RWPE1 (cell line): ENCODE data around the gene CNN2.
A peak's percentile ranks its signal among the peaks of the same experiment; 100 is the strongest.

ENCODE experiments used
- CTCF ChIA-PET: fragments of 350-600 bp; sonication (Branson Sonifier 250); formaldehyde crosslinking; extraction: SDS; loops from one replicate; lab custom pipeline; 2021; lab: Yijun Ruan, JAX
- POLR2A ChIA-PET: fragments of 400-600 bp; formaldehyde crosslinking; extraction: SDS; loops from one replicate; lab custom pipeline; 2020; ENCODE audit warnings: antibody characterized with exemption; ENCODE audit not compliant: low non-redundant PET; lab: Yijun Ruan, JAX
- DNase-seq: peaks from one replicate; pipeline ENCODE4 v3.0.0; 2012; ENCODE audit warnings: low spot score
- H3K27ac ChIP-seq: fragments of 450-650 bp; 2 replicates; pipeline ENCODE4 v1.5.1; 2017
- CTCF ChIP-seq: fragments of 450-650 bp; conservative IDR thresholded peaks from 2 replicates; pipeline ENCODE4 v1.5.1; 2017; ENCODE audit warnings: low read depth, mild to moderate bottlenecking

CNN2 gene

GRCh38 chr19:1047696-1048147, 21.3 kb downstream of the CNN2 start:
- TF ChIP-seq CTCF: no peak
- ChIA-PET POLR2A (no interaction called here), CTCF (interaction anchor here (0.6 kb wide), 1 partner anchor 11 kb away, joined by 3 read pairs; no protein-coding TSS in a partner anchor)
- no peak for DNase-seq
- H3K27ac ChIP-seq: peak overlapping the region; percentile 39; the same call in 1 of the 2 replicates

GRCh38 chr19:1049106-1049505, 22.7 kb downstream of the CNN2 start:
- H3K27ac ChIP-seq: no peak overlapping the region
- no peak for DNase-seq
- CTCF ChIA-PET: no interaction called here
- POLR2A ChIA-PET: no interaction called here
- TF ChIP-seq CTCF: no peak

GRCh38 chr19:1049800-1050199, 23.4 kb downstream of the CNN2 start:
- DNase-seq: no peak
- H3K27ac ChIP-seq: peak overlapping the region; percentile 34
- POLR2A ChIA-PET: no interaction called here
- no peak for TF ChIP-seq CTCF
- CTCF ChIA-PET: no interaction called here

GRCh38 chr19:1050989-1051788, 24.8 kb downstream of the CNN2 start:
- ChIA-PET CTCF (no interaction called here), POLR2A (no interaction called here)
- no peak for TF ChIP-seq CTCF
- peak overlapping the region; percentile 34; the same call in 1 of the 2 replicates for H3K27ac ChIP-seq
- no peak for DNase-seq

GRCh38 chr19:1051791-1052190, 25.4 kb downstream of the CNN2 start:
- DNase-seq: no peak
- ChIA-PET POLR2A (no interaction called here), CTCF (no interaction called here)
- no peak for TF ChIP-seq CTCF
- 0 out of 2 replicates have a peak overlapping the region, but pooled peaks have one; percentile 20 for H3K27ac ChIP-seq

GRCh38 chr19:1052349-1052975, 26.1 kb downstream of the CNN2 start:
- TF ChIP-seq CTCF: no peak
- ChIA-PET POLR2A (no interaction called here), CTCF (interaction anchor here (0.8 kb wide), 1 partner anchor 393 kb away, joined by 3 read pairs; no protein-coding TSS in a partner anchor)
- peak overlapping the region; percentile 48 for H3K27ac ChIP-seq
- no peak for DNase-seq
